ENCODE data around the gene TRAPPC12. TPM values are rescaled to one million over a fixed set of nuclear protein-coding genes. Genes with fewer than 3 reads are reported as not detected.
"Not testable (repeated sequence)": the region's sequence is repeated elsewhere in the genome, so short reads cannot be mapped to it uniquely, and the experiment has no call there.

Gene TRAPPC12
- total RNA-seq, 2 donors from 2014 or later, result 69.5 to 73.2 TPM

GRCh38 chr2:3493615-3494007 lies 114.1 kb downstream of the TRAPPC12 start:
- DNase-seq (ENCODE audit: low spot score), result peak; percentile 59
- H3K9me3 ChIP-seq, result no peaks in the 10 kb centered on the region
- H3K27me3 ChIP-seq, result no peaks in the 10 kb centered on the region
- TF ChIP-seq, protein P1, sequence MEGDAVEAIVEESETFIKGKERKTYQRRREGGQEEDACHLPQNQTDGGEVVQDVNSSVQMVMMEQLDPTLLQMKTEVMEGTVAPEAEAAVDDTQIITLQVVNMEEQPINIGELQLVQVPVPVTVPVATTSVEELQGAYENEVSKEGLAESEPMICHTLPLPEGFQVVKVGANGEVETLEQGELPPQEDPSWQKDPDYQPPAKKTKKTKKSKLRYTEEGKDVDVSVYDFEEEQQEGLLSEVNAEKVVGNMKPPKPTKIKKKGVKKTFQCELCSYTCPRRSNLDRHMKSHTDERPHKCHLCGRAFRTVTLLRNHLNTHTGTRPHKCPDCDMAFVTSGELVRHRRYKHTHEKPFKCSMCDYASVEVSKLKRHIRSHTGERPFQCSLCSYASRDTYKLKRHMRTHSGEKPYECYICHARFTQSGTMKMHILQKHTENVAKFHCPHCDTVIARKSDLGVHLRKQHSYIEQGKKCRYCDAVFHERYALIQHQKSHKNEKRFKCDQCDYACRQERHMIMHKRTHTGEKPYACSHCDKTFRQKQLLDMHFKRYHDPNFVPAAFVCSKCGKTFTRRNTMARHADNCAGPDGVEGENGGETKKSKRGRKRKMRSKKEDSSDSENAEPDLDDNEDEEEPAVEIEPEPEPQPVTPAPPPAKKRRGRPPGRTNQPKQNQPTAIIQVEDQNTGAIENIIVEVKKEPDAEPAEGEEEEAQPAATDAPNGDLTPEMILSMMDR (IDR thresholded peaks at IDR 0.05), result no peak
- peak overlapping the region; percentile 37 to 55 for H3K27ac ChIP-seq
- H3K4me1 ChIP-seq, result peaks cover 0 to 13% of the 10 kb centered on the region in 2 donors
- peak overlapping the region in 1 of 2 donors; percentile 15 for H3K4me3 ChIP-seq
- peaks cover 32% of the 10 kb centered on the region for H3K36me3 ChIP-seq

DNA sequence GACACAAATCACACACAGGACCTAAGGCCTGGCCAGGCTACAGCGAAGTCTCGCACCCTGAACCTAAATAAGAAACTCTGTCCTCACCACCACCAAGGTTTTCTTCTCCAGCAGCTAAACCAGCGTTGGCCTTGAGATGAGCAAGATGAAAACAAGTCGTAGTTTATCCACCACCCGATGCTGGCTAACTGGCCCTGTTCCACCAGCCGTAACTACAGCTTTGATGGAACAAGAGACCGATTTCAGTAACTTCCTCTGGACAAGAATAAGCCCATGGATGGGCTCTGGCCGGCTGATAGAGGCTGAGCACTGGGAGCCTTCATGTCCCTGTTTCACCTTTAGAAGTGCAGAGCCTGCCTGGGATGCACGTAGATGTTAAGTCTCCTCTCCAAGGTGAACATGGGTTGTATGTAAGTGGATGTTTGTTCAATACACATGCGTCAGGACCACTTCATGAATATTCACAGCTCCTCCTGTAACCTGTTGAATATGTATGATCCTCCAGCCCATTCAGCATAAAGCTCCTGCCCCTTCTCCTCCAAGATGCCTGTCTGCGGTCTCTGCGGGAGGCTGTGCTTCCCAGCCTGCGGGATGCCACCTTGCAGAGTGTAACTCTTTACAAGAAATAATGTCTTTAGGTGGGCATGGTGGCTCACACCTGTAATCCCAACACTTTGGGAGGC lies 115.6 kb downstream of the TRAPPC12 start:
- no peak overlapping the region for H3K4me3 ChIP-seq
- H3K36me3 ChIP-seq, result peaks cover 47% of the 10 kb centered on the region
- peaks cover 0 to 13% of the 10 kb centered on the region in 2 donors for H3K4me1 ChIP-seq
- H3K9me3 ChIP-seq, result no peaks in the 10 kb centered on the region
- no peak overlapping the region for H3K27ac ChIP-seq
- peak; percentile 38 for DNase-seq (ENCODE audit: low spot score)
- H3K27me3 ChIP-seq, result no peaks in the 10 kb centered on the region
- TF ChIP-seq, protein P1 (IDR thresholded peaks at IDR 0.05), result no peak

DNA sequence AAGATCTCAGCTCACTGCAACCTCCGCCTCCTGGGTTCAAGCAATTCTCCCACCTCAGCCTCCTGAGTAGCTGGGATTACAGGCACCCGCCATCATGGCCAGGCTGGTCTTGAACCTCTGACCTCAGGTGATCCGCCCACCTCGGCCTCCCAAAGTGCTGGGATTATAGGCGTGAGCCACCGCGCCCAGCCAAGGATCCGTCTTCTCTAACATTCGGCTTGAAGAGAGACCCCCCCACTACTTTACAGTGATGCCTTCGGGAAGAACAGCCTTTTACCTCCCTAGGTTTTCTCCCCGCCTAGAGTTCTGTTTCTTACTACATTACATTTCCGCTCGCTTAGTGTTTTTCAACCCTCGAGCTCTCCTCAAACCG lies 117.2 kb downstream of the TRAPPC12 start:
- Histone ChIP-seq H3K4me1 (peaks cover 0 to 13% of the 10 kb centered on the region in 2 donors), H3K36me3 (peaks cover 56% of the 10 kb centered on the region)
- H3K27ac ChIP-seq, H3K27me3 ChIP-seq, H3K4me3 ChIP-seq, H3K9me3 ChIP-seq: not testable (repeated sequence)
- DNase-seq (ENCODE audit: low spot score), result peak; percentile 34

- peak; percentile 21 for DNase-seq (ENCODE audit: low spot score)
- TF ChIP-seq, protein P1 (IDR thresholded peaks at IDR 0.05), result no peak
- Histone ChIP-seq H3K9me3 (no peaks in the 10 kb centered on the region), H3K27ac (no peak overlapping the region), H3K27me3 (no peaks in the 10 kb centered on the region), H3K36me3 (peaks cover 66% of the 10 kb centered on the region), H3K4me1 (peaks cover 0 to 9% of the 10 kb centered on the region in 2 donors), H3K4me3 (no peak overlapping the region)
These were observed 119.4 kb downstream of the TRAPPC12 start for GRCh38 chr2:3498783-3499394.

DNA sequence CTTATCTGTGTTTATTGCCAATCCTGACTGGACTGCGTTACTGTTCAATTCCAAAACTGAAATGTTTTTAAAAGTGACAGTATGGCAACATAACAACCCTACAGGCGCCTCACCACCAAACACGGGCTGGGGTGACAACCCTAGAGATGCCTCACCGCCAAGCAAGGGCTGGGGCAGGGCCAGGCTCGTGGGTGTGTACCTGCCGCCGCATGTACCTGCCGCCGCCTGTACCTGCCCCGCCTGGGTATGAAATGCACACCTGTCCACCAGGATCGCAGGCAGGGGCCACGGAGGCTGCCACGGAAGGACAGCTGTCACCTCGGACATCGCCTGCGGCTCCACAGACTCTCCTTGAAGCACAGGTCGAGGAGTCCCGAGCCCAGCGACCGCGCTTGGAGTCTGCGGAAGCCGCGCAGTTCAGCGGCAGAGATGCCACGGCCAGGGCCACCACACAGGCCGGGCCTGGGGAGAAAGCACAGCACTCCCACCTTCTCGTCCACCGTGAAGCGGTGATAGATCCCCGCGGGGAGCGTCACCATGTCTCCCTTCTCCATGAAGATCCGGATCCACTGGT lies 120.9 kb downstream of the TRAPPC12 start:
- H3K36me3 ChIP-seq, result peaks cover 75% of the 10 kb centered on the region
- TF ChIP-seq, protein P1 (IDR thresholded peaks at IDR 0.05), result no peak

GRCh38 chr2:3503046-3503445 lies 123.6 kb downstream of the TRAPPC12 start:
- Histone ChIP-seq H3K27me3 (no peaks in the 10 kb centered on the region), H3K36me3 (peaks cover 54% of the 10 kb centered on the region), H3K4me3 (no peak overlapping the region), H3K9me3 (peaks cover 0 to 1% of the 10 kb centered on the region in 2 donors), H3K4me1 (peaks cover 0 to 16% of the 10 kb centered on the region in 2 donors), H3K27ac (no peak overlapping the region)
- DNase-seq (ENCODE audit: low spot score), result no peak
- TF ChIP-seq, protein P1 (IDR thresholded peaks at IDR 0.05), result no peak

More for the DNA sequence above, 120.9 kb downstream of the TRAPPC12 start:
- H3K4me3 ChIP-seq, result no peak overlapping the region
- H3K27me3 ChIP-seq, result no peaks in the 10 kb centered on the region
- no peak overlapping the region for H3K27ac ChIP-seq
- no peaks in the 10 kb centered on the region for H3K9me3 ChIP-seq
- peak; percentile 55 for DNase-seq (ENCODE audit: low spot score)
- peaks cover 0 to 9% of the 10 kb centered on the region in 2 donors for H3K4me1 ChIP-seq
